Muscle layer of duodenum (tissue), 2 donors: ENCODE results near the gene IL4R.
"Not testable (repeated sequence)": the region's sequence is repeated elsewhere in the genome, so short reads cannot be mapped to it uniquely, and the experiment has no call there.

ENCODE experiments used
- H3K27ac ChIP-seq: one replicate; pipeline ENCODE4 v1.7.0; 2013; ENCODE audit warnings: mild to moderate bottlenecking, low read length
- H3K27me3 ChIP-seq: one replicate; pipeline ENCODE4 v1.7.0; 2013; ENCODE audit warnings: low read depth, mild to moderate bottlenecking, control low read depth, low read length
- H3K36me3 ChIP-seq, 2 donors: one replicate each; pipeline ENCODE4 v1.7.0; 2013; ENCODE audit warnings: low read length in 2 of 2, control low read depth in 1 of 2, mild to moderate bottlenecking in 1 of 2; ENCODE audit not compliant: insufficient read depth in 2 of 2, control insufficient read depth in 1 of 2
- H3K4me1 ChIP-seq, 2 donors: one replicate each; pipeline ENCODE4 v1.7.0; 2013; ENCODE audit warnings: low read length in 2 of 2, mild to moderate bottlenecking in 2 of 2, control low read depth in 1 of 2, moderate library complexity in 1 of 2; ENCODE audit not compliant: insufficient read depth in 2 of 2, control insufficient read depth in 1 of 2
- H3K4me3 ChIP-seq, 2 donors: one replicate each; pipeline ENCODE4 v1.7.0; 2013; ENCODE audit warnings: low read length in 2 of 2, low read depth in 1 of 2, mild to moderate bottlenecking in 1 of 2
- H3K9me3 ChIP-seq, 2 donors: one replicate each; pipeline ENCODE4 v1.7.0; 2013; ENCODE audit warnings: low read length in 2 of 2, control low read depth in 1 of 2, mild to moderate bottlenecking in 1 of 2; ENCODE audit not compliant: control insufficient read depth in 1 of 2
- donor health status: healthy.

Gene IL4R

DNA sequence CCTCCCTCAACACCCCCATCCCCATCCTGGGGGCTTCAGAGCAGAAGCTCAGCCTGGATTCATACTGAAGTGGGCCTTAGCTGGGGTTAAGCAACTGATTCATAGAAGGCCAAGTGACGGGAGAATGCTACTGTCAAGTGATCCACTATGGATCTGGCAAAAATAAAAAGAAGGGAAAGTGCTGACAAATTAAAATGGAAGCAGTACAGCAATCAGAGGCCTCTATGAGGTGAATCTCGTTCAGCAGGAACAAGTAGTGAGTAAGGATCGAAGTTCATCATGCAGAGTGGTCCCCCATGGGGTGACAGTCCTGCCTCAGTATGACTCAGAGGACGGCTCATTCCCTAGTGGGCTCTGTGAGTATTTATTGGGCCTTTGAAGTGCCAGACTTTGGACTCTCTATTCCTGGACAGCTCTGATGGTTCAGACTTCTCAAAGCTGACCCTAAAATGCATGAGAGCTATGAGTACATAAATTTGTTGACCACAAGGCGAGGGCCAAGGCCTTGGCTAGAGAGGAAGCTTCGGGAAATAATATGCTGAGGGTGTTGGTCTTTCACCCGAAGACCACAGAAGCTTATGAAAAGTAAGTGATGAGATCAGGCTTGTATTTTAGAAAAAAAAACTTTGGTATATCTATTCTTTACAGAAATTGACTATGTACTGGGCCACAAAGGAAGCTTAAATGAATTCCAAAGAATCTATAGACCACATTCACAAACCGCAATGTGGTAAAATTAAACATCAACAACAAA, 39.9 kb upstream of the IL4R start:
- Histone ChIP-seq H3K4me1 (peaks cover 3 to 4% of the 10 kb centered on the region in 2 donors), H3K36me3 (no peaks in the 10 kb centered on the region), H3K27me3 (no peaks in the 10 kb centered on the region), H3K9me3 (no peaks in the 10 kb centered on the region), H3K27ac (no peak overlapping the region), H3K4me3 (no peak overlapping the region)

GRCh38 chr16:27274424-27274874, 39.3 kb upstream of the IL4R start:
- not testable (repeated sequence) for H3K36me3 ChIP-seq, H3K9me3 ChIP-seq, H3K4me1 ChIP-seq, H3K27ac ChIP-seq, H3K27me3 ChIP-seq, H3K4me3 ChIP-seq

- no peaks in the 10 kb centered on the region for H3K36me3 ChIP-seq
- no peaks in the 10 kb centered on the region for H3K27me3 ChIP-seq
- H3K27ac ChIP-seq, result no peak overlapping the region
- H3K4me3 ChIP-seq, result no peak overlapping the region
- H3K9me3 ChIP-seq, result no peaks in the 10 kb centered on the region
- no peaks in the 10 kb centered on the region for H3K4me1 ChIP-seq
These were observed 38.4 kb upstream of the IL4R start for GRCh38 chr16:27275394-27275793.

- no peaks in the 10 kb centered on the region for H3K9me3 ChIP-seq
- H3K27ac ChIP-seq, result no peak overlapping the region
- no peaks in the 10 kb centered on the region for H3K4me1 ChIP-seq
- H3K4me3 ChIP-seq, result no peak overlapping the region
- H3K36me3 ChIP-seq, result no peaks in the 10 kb centered on the region
- no peaks in the 10 kb centered on the region for H3K27me3 ChIP-seq
These were observed 32.5 kb upstream of the IL4R start for GRCh38 chr16:27281243-27281642.

DNA sequence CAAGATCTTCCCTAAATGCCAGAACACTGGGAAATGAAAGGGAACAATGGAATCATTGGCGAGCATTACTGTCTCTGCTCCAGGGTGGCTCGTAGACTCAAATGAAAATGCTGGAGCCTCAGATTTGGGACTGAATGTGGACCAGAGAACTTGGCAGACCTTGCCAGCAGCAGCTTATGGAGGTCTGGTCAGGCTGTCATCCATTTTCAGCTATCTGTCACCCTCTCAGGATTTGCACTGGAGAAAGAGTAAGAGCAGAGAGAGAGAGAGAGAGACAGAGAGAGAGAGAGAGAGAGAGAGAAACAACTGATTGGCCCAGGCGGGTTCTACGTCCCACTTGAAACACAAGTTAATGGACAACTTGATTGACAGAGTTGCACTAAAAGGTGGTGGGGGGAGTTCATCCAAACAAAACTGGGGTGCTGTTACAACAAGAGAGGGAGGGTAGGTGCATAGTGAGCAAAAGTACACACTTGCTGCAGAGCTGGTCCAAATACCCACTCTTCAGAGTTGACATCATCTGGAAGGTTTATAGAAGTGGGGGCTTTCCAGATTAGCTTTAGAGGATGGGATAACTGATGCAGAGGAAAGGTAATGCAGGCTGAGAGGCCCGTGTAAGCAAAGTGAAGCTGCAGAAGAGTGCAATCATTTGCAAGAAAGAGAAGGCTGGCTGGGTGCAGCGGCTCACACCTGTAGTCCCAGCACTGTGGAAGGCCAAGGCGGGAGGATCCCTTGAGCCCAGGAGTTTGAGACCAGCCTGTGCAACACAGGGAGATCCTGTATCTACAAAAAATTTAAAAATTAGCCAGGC, 28.7 kb upstream of the IL4R start:
- H3K36me3 ChIP-seq, result no peaks in the 10 kb centered on the region
- no peak overlapping the region for H3K4me3 ChIP-seq
- H3K27ac ChIP-seq, result no peak overlapping the region
- no peaks in the 10 kb centered on the region for H3K27me3 ChIP-seq
- H3K9me3 ChIP-seq, result no peaks in the 10 kb centered on the region
- peaks cover 0 to 5% of the 10 kb centered on the region in 2 donors for H3K4me1 ChIP-seq

- Histone ChIP-seq H3K36me3 (no peaks in the 10 kb centered on the region), H3K4me3 (no peak overlapping the region), H3K27me3 (no peaks in the 10 kb centered on the region), H3K4me1 (peaks cover 0 to 5% of the 10 kb centered on the region in 2 donors), H3K9me3 (no peaks in the 10 kb centered on the region), H3K27ac (peak overlapping the region; percentile 6)
These were observed 28.0 kb upstream of the IL4R start for GRCh38 chr16:27285676-27286196.

GRCh38 chr16:27286451-27286850, 27.3 kb upstream of the IL4R start:
- H3K4me1 ChIP-seq, result peaks cover 0 to 5% of the 10 kb centered on the region in 2 donors
- peak overlapping the region; percentile 6 for H3K27ac ChIP-seq
- no peaks in the 10 kb centered on the region for H3K9me3 ChIP-seq
- no peaks in the 10 kb centered on the region for H3K27me3 ChIP-seq
- H3K36me3 ChIP-seq, result no peaks in the 10 kb centered on the region
- H3K4me3 ChIP-seq, result no peak overlapping the region

DNA sequence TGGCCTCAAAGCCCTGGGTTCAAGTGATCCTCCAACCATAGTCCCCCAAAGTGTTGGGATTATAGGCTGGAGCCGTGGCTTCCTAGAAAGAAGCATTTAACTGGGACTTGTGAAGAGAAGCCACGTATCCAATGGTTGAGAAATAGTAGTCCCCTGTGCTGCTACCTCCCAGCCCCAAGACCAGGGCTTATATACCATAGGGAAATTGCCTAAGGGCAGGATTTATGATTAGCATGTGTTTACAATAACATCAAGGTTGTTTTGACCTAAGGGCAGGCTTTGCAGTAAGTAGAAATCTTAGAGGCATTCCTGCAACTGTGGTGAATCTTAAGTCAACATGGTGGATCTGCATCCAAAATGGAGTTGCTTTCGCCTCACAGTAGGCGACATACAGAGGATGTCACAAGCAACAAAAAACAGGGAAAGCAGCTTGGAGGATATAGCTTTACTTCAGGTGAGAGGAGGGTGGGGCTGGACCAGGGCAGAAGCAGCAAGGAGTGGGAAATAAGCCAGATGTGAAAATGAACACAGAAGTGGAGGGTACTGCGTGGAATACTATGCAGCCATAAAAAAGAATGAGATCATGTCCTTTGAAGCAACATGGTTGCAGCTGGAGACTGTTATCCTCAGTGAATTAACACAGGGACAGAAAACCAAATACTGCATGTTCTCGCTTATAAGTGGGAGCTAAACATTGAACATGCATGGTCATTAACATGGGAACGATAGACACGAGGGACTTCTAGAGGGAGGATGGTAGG, 26.5 kb upstream of the IL4R start:
- Histone ChIP-seq H3K9me3 (no peaks in the 10 kb centered on the region), H3K27ac (no peak overlapping the region), H3K4me1 (peaks cover 0 to 5% of the 10 kb centered on the region in 2 donors), H3K4me3 (no peak overlapping the region), H3K36me3 (no peaks in the 10 kb centered on the region), H3K27me3 (no peaks in the 10 kb centered on the region)

GRCh38 chr16:27287887-27288286, 25.9 kb upstream of the IL4R start:
- H3K27ac ChIP-seq, result no peak overlapping the region
- H3K9me3 ChIP-seq, result no peaks in the 10 kb centered on the region
- no peak overlapping the region for H3K4me3 ChIP-seq
- H3K27me3 ChIP-seq, result no peaks in the 10 kb centered on the region
- H3K4me1 ChIP-seq, result peaks cover 0 to 5% of the 10 kb centered on the region in 2 donors
- H3K36me3 ChIP-seq, result no peaks in the 10 kb centered on the region

GRCh38 chr16:27288313-27288712, 25.5 kb upstream of the IL4R start:
- H3K27me3 ChIP-seq, H3K36me3 ChIP-seq, H3K4me1 ChIP-seq, H3K27ac ChIP-seq, H3K4me3 ChIP-seq, H3K9me3 ChIP-seq: not testable (repeated sequence)

DNA sequence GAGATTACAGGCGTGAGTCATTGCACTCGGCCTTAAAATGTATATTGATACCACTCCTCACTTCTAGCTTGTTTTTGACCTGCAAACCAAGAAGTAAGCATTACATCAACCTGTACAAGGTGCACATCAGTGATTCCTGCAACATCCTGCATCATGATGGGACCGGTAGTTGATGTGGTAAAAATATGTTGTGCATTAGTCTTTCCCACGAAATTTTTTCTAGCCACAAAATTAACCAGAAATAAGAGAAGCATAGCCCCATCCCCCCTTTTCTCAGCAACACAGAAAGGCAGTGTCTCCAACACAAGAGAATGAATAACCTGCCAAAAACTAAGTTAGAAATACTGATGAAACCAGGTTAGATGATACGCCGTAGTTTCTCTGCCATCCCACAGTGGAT, 24.1 kb upstream of the IL4R start:
- Histone ChIP-seq H3K4me1 (peaks cover 0 to 5% of the 10 kb centered on the region in 2 donors), H3K4me3 (no peak overlapping the region), H3K9me3 (no peaks in the 10 kb centered on the region), H3K27me3 (no peaks in the 10 kb centered on the region), H3K27ac (no peak overlapping the region), H3K36me3 (no peaks in the 10 kb centered on the region)
